GM18861 (cell line): ENCODE data around the gene COL18A1.
"Not testable (repeated sequence)": the region's sequence is repeated elsewhere in the genome, so short reads cannot be mapped to it uniquely, and the experiment has no call there.

Experiments used
- ATAC-seq: cut with Tn5 transposase; IDR thresholded peaks from one replicate; pipeline ENCODE4 v1.9.1; 2021; ENCODE audit not compliant: unreplicated experiment

The COL18A1 gene

GRCh38 chr21:45438391-45439145 lies 33.6 kb downstream of the COL18A1 start:
- ATAC-seq: no peak

DNA sequence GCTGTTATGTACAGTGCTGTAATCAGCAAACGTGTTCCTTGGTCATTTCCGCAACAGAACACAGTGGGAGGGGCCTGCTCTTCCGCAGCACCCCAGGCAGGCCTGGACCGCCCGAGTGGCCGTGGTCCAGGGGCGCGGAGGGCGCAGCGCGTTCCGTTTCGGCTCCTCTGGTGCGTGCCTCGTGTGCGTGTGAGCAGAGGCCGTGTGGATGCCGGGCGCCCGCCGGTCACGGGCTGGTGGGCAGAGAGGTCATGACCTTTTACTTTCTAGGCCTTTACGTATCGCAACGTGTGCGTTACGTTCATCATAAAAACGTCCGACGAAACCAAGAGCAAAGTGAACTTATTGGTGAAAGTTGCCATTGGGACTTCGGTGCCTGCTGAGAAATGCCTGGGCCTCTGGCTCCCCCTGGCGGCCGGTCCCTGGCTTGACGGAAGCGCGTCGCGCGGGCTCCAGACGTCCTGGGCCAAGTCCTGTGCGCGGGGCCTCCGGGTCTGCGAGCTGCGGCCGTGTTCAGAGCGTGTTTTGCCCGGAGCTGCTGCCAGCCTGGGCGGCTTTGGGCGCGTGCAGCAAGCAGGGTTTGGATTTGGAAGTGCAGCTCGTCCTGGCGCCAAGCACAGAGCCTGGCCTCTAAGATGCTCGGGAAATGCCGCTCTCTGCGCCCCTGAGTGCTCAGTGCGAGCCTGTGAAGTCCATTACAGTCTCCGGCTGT lies 34.4 kb downstream of the COL18A1 start:
- no peak for ATAC-seq

- ATAC-seq: no peak
These were observed 35.0 kb downstream of the COL18A1 start for GRCh38 chr21:45439901-45440461.

DNA sequence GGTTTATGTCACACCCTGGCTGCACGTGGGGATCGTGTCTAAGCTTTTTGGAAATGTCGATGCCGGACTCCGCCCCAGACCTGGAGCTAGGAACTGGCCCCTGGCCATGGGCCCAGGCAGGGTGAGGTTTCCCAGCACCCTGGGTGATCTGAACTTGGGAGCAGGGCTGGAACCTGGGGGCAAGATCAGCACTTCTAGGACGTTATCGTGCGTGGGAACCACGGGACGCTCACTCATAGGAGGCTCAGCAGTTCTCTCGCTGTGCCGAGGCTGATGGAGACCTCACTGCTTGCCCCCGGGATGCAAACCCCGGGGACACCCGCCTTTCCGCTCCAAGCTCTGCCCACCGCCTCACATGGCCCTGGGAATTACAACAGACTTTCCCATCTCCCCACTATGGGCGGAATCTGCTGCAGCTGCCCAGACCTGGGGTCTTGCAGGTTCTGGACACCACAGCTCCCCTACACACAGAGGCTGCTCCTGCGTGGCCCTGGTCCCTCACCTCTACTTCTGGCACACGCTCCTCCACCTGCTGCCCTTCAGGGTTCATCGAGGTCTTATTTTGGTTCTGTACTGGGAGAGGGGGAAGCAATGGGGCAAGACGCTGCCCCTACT lies 35.9 kb downstream of the COL18A1 start:
- no peak for ATAC-seq

DNA sequence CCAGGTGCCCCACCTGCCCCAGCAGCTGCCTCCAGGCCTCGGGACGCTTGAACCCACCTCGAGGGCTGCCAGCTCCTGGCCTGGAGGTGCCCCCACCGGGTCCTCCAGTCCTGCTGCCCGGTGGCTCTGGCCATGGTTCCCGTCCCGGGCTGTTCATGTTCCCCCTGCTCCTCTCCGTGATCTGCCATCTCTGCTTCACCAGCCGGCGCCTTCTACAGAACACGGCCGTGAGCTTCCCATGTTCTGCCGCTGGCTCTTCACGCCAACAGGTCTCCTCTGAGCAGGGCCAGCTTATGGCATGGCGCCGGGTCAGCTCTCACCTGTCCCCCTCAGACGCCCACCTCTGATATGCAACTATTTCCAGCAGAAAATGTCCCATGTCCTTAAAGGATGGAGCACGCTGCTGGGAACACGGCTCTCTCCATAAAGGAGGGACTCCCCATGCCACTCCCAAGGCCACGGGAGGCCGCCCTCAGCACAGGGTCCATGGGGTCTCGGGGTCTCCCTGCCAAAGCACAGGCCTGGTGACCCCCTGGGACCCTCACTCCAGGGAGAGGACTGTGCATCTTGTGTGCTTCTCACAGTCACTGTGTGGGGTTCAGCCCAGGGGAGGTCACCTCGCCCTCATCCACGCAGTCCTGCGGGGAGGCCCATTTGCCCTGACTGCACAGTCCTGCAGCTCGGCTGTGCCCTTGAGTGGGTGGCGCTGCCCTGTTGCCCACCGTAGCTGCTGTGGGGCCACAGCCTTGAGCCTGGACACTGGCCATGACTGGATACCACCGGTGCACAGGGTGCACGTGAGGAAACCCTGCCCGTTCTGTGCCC lies 36.7 kb downstream of the COL18A1 start:
- ATAC-seq: no peak

- no peak for ATAC-seq
These were observed 37.3 kb downstream of the COL18A1 start for GRCh38 chr21:45442276-45442675.

- not testable (repeated sequence) for ATAC-seq
These were observed 38.0 kb downstream of the COL18A1 start for GRCh38 chr21:45442686-45443594.

- ATAC-seq: no peak
These were observed 38.7 kb downstream of the COL18A1 start for GRCh38 chr21:45443595-45444181.

DNA sequence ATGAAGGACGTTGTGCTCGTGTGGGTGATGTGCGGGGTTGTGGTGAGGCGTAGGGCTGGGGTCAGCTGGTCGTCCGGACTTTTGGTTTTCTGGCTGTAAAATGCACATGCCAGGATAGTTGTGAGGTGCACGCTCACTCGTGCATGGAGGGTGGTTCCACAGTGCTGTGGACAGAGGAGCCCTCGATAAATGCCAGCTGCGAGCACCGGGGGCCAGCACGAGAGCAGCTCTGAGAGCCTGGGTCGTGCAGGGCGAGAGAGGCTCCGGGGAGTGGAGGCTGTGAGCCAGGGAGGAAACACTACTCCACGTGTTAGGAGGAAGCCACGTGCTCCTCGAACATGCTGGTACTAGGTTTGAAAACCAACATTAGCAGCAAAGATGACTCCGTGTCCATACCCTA lies 39.4 kb downstream of the COL18A1 start:
- ATAC-seq: no peak

DNA sequence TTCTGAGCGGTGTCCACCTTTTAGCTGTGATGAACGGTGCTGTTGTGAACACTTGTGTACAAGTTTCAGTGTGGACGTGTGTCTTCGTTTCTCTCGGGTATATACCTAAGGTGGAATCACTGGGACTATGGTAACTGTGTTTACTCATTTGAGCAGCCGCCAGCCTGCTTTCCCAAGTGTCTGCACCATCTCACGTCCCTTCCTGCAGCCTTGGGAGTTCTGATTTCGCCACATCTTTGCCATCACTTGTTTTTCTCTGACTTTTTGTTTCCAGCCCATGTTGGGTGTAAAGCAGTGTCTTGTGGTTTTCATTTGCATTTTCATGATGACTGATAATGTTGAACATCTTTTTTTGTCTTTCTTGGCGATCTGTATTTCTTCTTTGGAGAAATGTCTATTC lies 40.4 kb downstream of the COL18A1 start:
- ATAC-seq: no peak

- ATAC-seq: no peak
These were observed 42.9 kb downstream of the COL18A1 start for GRCh38 chr21:45447821-45448220.

- no peak for ATAC-seq
These were observed 43.4 kb downstream of the COL18A1 start for GRCh38 chr21:45448283-45448809.

DNA sequence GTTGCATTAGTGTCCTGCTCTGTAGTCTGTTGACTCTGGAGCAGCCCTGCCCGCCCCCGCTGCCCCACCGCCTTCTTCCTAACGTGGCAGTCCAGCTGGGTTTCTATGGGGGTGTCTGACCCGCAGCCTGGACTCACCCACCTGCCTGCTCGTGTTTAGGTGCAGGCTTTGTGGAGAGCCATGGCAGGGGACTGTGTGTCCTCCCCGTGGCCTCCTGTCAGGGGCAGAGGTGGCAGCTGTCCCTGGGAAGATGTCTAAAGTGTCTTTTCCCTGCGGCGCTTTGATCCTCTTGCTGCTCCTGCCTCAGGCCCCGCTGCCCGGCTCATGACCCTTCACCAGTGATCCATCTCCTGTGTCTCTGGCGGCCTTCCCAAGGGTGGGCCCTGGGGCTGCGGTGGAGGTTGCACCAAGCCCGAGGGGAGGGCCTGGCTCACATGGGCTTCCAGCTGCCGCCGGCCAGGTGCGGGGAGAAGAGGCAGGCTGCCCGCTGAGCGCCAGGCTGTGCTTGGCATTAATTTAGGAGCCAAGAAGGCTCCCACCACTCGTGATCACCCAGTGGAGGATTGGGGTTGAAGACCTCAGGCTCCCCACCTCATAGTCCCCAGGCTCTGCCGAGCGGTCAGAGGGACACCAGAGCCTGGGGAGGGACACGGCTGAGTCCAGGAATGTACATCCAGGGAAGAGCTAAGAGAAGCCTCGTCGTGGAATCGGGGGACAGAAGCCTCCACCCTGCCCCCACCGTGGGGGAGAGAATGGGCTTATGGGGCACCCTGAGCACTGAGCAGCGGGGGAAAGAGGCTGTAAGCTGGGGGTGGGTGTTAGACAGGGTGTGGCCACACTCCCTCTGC lies 44.1 kb downstream of the COL18A1 start:
- no peak for ATAC-seq

DNA sequence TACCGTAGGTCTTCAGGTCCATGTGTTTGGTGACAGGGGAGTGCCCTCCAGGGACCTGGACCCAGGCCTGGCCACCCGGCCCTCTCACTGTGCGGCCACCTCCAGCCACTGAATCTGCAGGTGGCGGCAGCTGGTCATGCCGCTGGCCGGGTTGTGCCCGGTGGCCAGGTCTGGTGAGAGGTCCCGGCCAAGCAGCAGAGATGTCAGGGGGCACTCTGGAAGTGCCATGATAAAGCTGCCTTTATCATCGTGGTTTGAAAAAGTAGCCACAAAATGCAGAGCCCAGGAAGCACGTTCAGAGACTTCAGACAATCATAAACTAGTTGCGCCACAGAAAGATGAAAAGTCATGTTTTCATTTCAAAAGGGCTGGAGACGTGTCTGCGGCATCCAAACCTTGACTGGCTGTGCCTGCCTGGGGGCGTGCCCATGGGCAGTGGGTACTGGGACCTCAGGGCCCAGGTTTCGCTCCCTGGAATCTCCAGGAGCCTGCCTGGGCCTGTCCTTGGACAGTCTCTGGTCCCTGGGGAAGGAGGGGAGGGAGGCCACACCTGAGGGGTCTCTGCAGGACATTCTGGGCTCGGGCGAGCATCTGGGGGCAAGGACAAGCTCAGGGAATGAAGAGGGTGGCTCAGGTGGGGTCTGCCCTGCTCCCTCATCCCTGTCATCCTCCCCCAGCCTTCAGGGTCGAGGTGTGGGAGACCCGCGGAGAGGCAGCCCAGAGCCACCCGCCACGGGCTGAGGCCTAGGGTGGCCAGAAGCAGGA lies 44.9 kb downstream of the COL18A1 start:
- ATAC-seq: no peak

GRCh38 chr21:45450423-45451090 lies 45.6 kb downstream of the COL18A1 start:
- ATAC-seq: no peak

DNA sequence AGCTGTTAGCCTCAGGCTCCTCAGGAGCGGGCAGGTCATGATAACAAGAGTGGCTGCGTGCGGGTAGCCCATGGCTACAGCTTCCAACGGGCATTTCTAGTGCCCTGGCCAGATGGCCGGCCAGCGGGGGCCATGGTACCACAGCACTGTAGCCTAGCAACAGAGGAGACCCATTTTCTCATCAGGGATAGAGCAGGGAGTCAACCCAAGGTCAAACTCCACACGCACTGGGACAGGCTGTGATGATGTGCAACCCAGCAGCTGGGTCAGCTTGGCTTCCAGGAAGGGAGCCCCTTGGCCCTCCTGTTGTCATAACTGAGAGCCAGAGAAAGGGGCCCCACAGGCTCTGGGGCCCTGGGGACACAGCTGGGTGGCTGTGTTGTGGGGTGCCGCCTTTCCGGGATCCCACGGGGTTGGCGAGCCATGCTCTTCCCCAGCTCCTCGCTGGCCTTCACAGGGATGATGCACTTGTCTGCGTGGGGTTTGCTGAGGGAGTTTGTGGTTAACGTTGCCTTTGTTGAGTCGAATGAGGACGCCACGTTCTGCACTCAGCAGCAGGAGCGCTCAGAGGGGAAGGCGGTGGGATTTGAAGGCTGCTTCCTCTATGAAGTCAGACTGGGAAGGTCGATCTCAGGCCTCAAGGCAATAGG lies 46.3 kb downstream of the COL18A1 start:
- ATAC-seq: no peak

- ATAC-seq: no peak
These were observed 46.8 kb downstream of the COL18A1 start for GRCh38 chr21:45451771-45452182.
